Ascending aorta (tissue), 2 donors: ENCODE data around the gene SMAD4. TPM values are rescaled to one million over a fixed set of nuclear protein-coding genes. Genes with fewer than 3 reads are reported as not detected.
"Not testable (repeated sequence)": the region's sequence is repeated elsewhere in the genome, so short reads cannot be mapped to it uniquely, and the experiment has no call there.

ENCODE experiments used
- DNase-seq, 2 donors: peaks; one replicate each; pipeline ENCODE4 v3.0.0-alpha.2; 2019; ENCODE audit warnings: low spot score in 2 of 2
- H3K27ac ChIP-seq, 2 donors: fragments of 200-600 bp; sonication (generic); one replicate each; pipeline ENCODE4 v1.5.1; 2016 to 2017; ENCODE audit warnings: mild to moderate bottlenecking in 1 of 2
- H3K27me3 ChIP-seq: fragments of 200-600 bp; sonication (generic); one replicate; pipeline ENCODE4 v1.5.1; 2017
- H3K36me3 ChIP-seq, 2 donors: fragments of 200-600 bp; sonication (generic); one replicate each; pipeline ENCODE4 v1.5.1; 2016
- H3K4me1 ChIP-seq, 2 donors: fragments of 200-600 bp; sonication (generic); one replicate each; pipeline ENCODE4 v1.5.1; 2016 to 2017; ENCODE audit warnings: mild to moderate bottlenecking in 1 of 2
- H3K4me3 ChIP-seq, 2 donors: fragments of 200-600 bp; sonication (generic); one replicate each; pipeline ENCODE4 v1.5.1; 2016 to 2017; ENCODE audit warnings: mild to moderate bottlenecking in 1 of 2
- H3K9me3 ChIP-seq, 2 donors: fragments of 200-600 bp; sonication (generic); one replicate each; pipeline ENCODE4 v1.5.1; 2016
- intact Hi-C: fragments of 100-400 bp; cut with DNase I; formaldehyde crosslinking; loops from one replicate; pipeline ENCODE4 v1.15.1; 2023
- total RNA-seq: library from RNA; depleted of rRNA; stranded (reverse); fragments of >200 nt; gene quantifications from one replicate; pipeline ENCODE4 v1.1.0, GENCODE V29; 2016
- TF ChIP-seq, protein P1 (sequence below), 3 experiments: fragments of 200-600 bp in 2 of 3; fragments of 450-650 bp in 1 of 3; sonication (generic) in 2 of 3; IDR thresholded peaks; one replicate each; pipeline ENCODE4 v1.5.1; 2016 to 2019; ENCODE audit warnings: antibody characterized with exemption in 3 of 3, mild to moderate bottlenecking in 1 of 3, moderate library complexity in 1 of 3

The SMAD4 gene
- total RNA-seq, 1 donor from 2014 or later: 196 TPM

DNA sequence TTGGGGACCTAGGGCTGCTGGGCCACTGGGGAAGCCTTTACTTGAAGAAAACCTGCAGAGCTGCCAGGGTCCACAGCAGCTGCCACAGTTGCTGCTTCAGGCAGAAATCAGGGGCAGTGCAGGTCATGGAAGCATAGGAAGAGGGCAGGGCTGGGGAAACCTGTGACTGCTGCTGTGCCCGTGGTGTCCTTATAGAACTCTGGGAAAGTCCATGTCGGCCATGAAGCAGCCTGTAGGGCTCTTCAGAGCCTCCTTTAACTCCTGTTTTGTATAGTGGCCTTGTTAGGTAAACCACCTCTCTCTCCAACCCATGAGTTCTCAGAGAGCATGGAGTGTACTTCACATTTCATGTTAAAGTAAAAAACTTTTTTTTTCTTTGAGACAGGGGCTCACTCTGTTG lies 62.1 kb downstream of the SMAD4 start:
- intact Hi-C loops: no loop called here
- Histone ChIP-seq H3K4me3 (no peak overlapping the region), H3K36me3 (no peaks in the 10 kb centered on the region), H3K27ac (no peak overlapping the region), H3K9me3 (peaks cover 0 to 12% of the 10 kb centered on the region in 2 donors), H3K4me1 (no peaks in the 10 kb centered on the region), H3K27me3 (no peaks in the 10 kb centered on the region)
- TF ChIP-seq, protein P1, sequence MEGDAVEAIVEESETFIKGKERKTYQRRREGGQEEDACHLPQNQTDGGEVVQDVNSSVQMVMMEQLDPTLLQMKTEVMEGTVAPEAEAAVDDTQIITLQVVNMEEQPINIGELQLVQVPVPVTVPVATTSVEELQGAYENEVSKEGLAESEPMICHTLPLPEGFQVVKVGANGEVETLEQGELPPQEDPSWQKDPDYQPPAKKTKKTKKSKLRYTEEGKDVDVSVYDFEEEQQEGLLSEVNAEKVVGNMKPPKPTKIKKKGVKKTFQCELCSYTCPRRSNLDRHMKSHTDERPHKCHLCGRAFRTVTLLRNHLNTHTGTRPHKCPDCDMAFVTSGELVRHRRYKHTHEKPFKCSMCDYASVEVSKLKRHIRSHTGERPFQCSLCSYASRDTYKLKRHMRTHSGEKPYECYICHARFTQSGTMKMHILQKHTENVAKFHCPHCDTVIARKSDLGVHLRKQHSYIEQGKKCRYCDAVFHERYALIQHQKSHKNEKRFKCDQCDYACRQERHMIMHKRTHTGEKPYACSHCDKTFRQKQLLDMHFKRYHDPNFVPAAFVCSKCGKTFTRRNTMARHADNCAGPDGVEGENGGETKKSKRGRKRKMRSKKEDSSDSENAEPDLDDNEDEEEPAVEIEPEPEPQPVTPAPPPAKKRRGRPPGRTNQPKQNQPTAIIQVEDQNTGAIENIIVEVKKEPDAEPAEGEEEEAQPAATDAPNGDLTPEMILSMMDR (IDR thresholded peaks at IDR 0.05): no peak
- DNase-seq: no peak

DNA sequence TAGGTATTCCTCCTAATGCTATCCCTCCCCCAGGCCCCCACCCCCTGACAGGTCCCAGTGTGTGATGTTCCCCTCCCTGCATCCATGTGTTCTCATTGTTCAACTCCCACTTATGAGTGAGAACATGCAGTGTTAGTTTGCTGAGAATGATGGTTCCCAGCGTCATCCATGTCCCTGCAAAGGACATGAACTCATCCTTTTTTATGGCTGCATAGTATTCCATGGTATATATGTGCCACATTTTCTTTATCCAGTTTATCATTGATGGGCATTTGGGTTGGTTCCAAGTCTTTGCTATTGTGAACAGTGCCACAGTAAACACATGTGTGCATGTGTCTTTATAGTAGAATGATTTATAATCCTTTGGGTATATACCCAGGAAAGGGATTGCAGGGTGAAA lies 63.0 kb downstream of the SMAD4 start:
- H3K27me3 ChIP-seq, DNase-seq, H3K27ac ChIP-seq, H3K4me1 ChIP-seq, intact Hi-C loops, H3K36me3 ChIP-seq, H3K4me3 ChIP-seq: not testable (repeated sequence)
- peaks cover 0 to 12% of the 10 kb centered on the region in 2 donors for H3K9me3 ChIP-seq

DNA sequence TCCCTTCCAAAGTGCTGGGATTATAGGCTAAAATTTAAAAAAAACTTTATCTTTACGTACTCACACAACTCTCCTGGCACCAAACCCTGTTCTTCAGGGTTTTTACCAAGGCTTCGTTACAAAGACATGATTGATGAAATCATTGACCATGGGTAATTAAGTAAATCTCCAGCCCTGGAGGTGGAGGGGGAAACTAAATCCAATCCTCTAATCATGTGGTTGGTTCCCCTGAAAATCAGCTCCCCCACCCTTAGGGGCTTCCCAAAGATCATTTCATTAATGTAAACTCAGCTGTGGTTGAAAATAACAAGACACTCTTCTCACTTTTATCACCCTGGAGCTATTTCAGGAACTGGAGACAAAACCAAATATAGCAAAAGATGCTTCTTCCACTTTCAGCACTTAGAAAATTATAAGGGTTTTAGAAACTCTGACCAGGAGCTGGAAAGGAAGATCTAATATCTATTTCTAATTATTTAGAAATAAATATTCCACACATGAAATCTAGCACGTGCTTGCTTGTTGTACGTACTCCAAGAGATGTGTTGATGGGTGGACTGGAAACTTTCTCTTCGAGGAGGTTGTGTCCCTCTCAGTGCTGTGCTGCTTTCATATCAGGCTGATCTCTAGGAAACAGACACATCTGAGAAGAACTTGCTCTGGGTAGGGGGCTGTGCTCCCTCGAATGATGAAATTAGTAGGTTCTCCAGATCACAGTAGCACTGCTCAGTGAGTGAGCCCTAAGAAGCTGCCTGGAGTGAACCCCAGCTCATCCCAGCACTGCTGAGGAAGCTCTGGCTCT lies 67.2 kb downstream of the SMAD4 start:
- DNase-seq: no peak
- H3K4me1 ChIP-seq: no peaks in the 10 kb centered on the region
- H3K27me3 ChIP-seq: no peaks in the 10 kb centered on the region
- H3K36me3 ChIP-seq: no peaks in the 10 kb centered on the region
- TF ChIP-seq, protein P1 (IDR thresholded peaks at IDR 0.05): no peak
- no peaks in the 10 kb centered on the region for H3K9me3 ChIP-seq
- H3K27ac ChIP-seq: no peak overlapping the region
- intact Hi-C loops: no loop called here
- no peak overlapping the region for H3K4me3 ChIP-seq

DNA sequence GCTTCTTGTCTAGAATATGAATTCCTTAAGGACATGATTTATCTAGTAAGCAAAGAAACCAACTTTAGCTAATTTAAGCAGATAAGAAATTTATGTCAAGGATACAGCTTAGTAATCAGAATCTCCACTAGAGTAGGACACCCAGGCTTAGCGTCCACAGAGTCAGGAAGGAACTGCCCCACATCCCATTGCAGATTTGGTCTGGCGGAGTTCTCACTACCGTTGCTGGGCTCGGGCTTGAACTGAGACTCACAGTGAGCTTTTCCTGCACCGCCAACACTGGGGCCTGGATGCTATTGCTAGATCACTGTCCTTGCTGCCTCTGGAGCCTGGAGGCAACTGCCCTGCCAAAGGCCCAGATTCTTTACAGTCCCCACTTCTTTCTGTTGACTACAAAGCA lies 68.1 kb downstream of the SMAD4 start:
- TF ChIP-seq, protein P1 (IDR thresholded peaks at IDR 0.05): no peak
- Histone ChIP-seq H3K27ac (no peak overlapping the region), H3K9me3 (no peaks in the 10 kb centered on the region), H3K4me1 (no peaks in the 10 kb centered on the region), H3K4me3 (no peak overlapping the region), H3K36me3 (no peaks in the 10 kb centered on the region), H3K27me3 (no peaks in the 10 kb centered on the region)
- intact Hi-C loops: no loop called here
- no peak for DNase-seq

DNA sequence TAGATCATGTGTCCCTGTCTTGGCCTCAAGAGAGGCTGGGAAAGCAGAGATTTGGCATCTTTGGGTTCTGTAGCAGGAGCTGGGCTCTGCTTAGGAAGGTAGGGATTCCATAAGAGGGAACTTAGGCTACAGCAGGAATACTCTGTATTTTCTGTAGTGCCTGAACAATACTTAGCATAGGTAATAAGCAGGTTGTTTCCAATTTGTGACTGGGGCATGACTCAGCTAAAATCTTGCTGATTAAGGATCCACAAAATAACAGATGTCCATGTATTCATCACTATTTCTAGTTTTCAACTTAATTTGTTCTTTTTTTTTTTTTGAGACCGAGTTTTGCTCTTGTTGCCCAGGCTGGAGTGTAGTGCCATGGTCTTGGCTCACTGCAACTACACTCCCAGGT lies 68.5 kb downstream of the SMAD4 start:
- H3K27ac ChIP-seq: no peak overlapping the region
- H3K27me3 ChIP-seq: no peaks in the 10 kb centered on the region
- H3K4me3 ChIP-seq: no peak overlapping the region
- intact Hi-C loops: no loop called here
- DNase-seq: no peak
- TF ChIP-seq, protein P1 (IDR thresholded peaks at IDR 0.05): no peak
- H3K4me1 ChIP-seq: no peaks in the 10 kb centered on the region
- no peaks in the 10 kb centered on the region for H3K9me3 ChIP-seq
- no peaks in the 10 kb centered on the region for H3K36me3 ChIP-seq

DNA sequence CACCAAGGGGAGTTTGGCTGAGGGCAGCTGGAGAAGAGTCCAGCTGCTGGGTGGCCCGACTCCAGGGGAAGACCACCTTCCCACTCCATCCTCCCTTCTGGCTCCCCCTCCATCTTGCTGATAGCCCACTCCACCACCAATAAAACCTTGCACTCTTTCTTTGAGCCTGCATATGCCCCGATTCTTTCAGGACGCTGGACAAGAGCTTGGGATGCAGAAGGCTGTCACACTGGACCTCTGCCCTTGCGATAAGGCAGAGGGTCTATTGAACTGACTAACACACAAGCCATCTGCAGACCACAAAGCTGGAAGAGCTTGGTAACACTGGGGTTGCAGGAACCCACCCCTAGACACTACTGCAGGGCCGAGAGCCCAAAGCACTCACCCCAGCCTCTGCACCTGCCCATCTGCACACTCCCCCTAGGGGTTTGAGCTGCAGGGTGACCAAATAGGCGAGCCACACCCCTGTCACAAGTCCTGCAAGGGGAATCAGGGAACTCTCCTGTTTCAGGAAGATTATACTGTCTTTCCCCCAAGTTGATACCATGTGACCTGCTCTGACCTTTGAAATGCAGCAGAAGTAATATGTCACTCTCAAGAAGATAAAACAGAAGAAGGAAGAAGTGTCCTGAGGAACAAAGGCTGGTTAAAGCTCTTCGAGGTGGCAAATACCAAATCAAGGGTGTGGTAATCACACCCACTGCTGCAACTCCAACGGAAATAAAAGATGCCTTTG lies 70.5 kb downstream of the SMAD4 start:
- no peak for DNase-seq
- Histone ChIP-seq H3K27me3 (no peaks in the 10 kb centered on the region), H3K4me1 (no peaks in the 10 kb centered on the region), H3K27ac (no peak overlapping the region), H3K36me3 (no peaks in the 10 kb centered on the region), H3K4me3 (no peak overlapping the region), H3K9me3 (no peaks in the 10 kb centered on the region)
- TF ChIP-seq, protein P1 (IDR thresholded peaks at IDR 0.05): no peak
- intact Hi-C loops: no loop called here
